GM12878 (cell line): ENCODE measurements around the gene CCDC47. TPM values are rescaled to one million over a fixed set of nuclear protein-coding genes. Genes with fewer than 3 reads are reported as not detected.

Experiments
- ATAC-seq: fragments of 200-7000 bp; cut with Tn5 transposase; 3 replicates; pipeline ENCODE4 v1.9.1; 2020; ENCODE audit warnings: mild to moderate bottlenecking, moderate library complexity
- BruUV-seq: library from RNA; stranded (reverse); fragments of 400-500 nt; replicated peaks from 2 replicates; lab custom pipeline; 2021; lab: Mats Ljungman, UMichigan
- CTCF ChIA-PET: fragments of 300-600 bp; sonication (Branson Sonifier 250); formaldehyde crosslinking; extraction: SDS; loops from one replicate; lab custom pipeline; 2021; ENCODE audit warnings: inconsistent platforms; lab: Yijun Ruan, JAX
- POLR2A ChIA-PET: fragments of 350-600 bp; formaldehyde crosslinking; extraction: SDS; loops from one replicate; lab custom pipeline; 2021; ENCODE audit warnings: inconsistent platforms; lab: Charles Lee
- RAD21 ChIA-PET: fragments of 300-600 bp; sonication (Branson Sonifier 250); formaldehyde crosslinking; loops from one replicate; lab custom pipeline; 2023; ENCODE audit warnings: antibody characterized with exemption; ENCODE audit not compliant: unreplicated experiment; lab: Charles Lee
- SMC1A ChIA-PET: fragments of 300-600 bp; sonication (Branson Sonifier 250); formaldehyde crosslinking; loops from one replicate; lab custom pipeline; 2023; ENCODE audit not compliant: unreplicated experiment, uncharacterized antibody; lab: Charles Lee
- DNase-seq: peaks from one replicate; pipeline ENCODE4 v3.0.0-alpha.2; 2011; ENCODE audit warnings: low read depth, low spot score
- FAIRE-seq: peaks from 3 replicates; lab custom pipeline; 2011; peaks lifted over from hg19 to GRCh38; lab: Jason Lieb, UNC
- H2AFZ ChIP-seq: 2 replicates; pipeline ENCODE4 v1.6.0; 2011; ENCODE audit warnings: low read depth, low read length, control low read depth; ENCODE audit not compliant: control insufficient read depth
- H3K27ac ChIP-seq: 2 replicates; pipeline ENCODE4 v1.5.1; 2011; ENCODE audit warnings: control low read depth; ENCODE audit not compliant: control insufficient read depth, insufficient read depth
- H3K27me3 ChIP-seq, 2 experiments: replicated peaks in 1 of 2; 2 replicates each; pipeline versions ENCODE4 v1.6.0 to v1.6.1; 2011; ENCODE audit warnings: low read length in 1 of 2; ENCODE audit not compliant: control insufficient read depth in 2 of 2, insufficient read depth in 2 of 2
- H3K36me3 ChIP-seq, 2 experiments: 2 replicates each; pipeline ENCODE4 v1.5.1; 2011; ENCODE audit warnings: low read length in 1 of 2; ENCODE audit not compliant: control insufficient read depth in 2 of 2, insufficient read depth in 2 of 2
- H3K4me1 ChIP-seq: 2 replicates; pipeline ENCODE4 v1.6.1; 2011; ENCODE audit warnings: mild to moderate bottlenecking, low read length, moderate library complexity, mixed read lengths; ENCODE audit not compliant: control insufficient read depth, insufficient read depth
- H3K4me2 ChIP-seq: 2 replicates; pipeline ENCODE4 v1.6.0; 2011; ENCODE audit warnings: control low read depth; ENCODE audit not compliant: control insufficient read depth, insufficient read depth
- H3K4me3 ChIP-seq: fragments of 200-600 bp; sonication (generic); 2 replicates; pipeline ENCODE4 v1.5.1; 2016
- H3K79me2 ChIP-seq: 2 replicates; pipeline ENCODE4 v1.6.0; 2011; ENCODE audit warnings: low read length; ENCODE audit not compliant: control insufficient read depth, insufficient read depth
- H3K9ac ChIP-seq: 2 replicates; pipeline ENCODE4 v1.8.0; 2011; ENCODE audit warnings: low read length, control low read depth, mixed read lengths; ENCODE audit not compliant: control insufficient read depth, insufficient read depth
- H3K9me3 ChIP-seq: replicated peaks from 3 replicates; pipeline ENCODE4 v1.5.1; 2011; ENCODE audit warnings: mild to moderate bottlenecking, low read length; ENCODE audit not compliant: control insufficient read depth, insufficient read depth
- H4K20me1 ChIP-seq: 2 replicates; pipeline ENCODE4 v1.6.0; 2011; ENCODE audit not compliant: control insufficient read depth, insufficient read depth
- EZH2 ChIP-seq: IDR thresholded peaks from 2 replicates; pipeline ENCODE4 v1.6.1; 2012; ENCODE audit warnings: low read depth, mild to moderate bottlenecking, control low read depth, inconsistent platforms, low read length, borderline replicate concordance; ENCODE audit not compliant: control insufficient read depth
- FOXM1 ChIP-seq: IDR thresholded peaks from 2 replicates; pipeline ENCODE4 v1.6.1; 2012; ENCODE audit warnings: low read depth, mild to moderate bottlenecking, inconsistent platforms, low read length, moderate library complexity
- MEF2A ChIP-seq: IDR thresholded peaks from 2 replicates; pipeline ENCODE4 v1.6.1; 2011; ENCODE audit warnings: low read depth, mild to moderate bottlenecking, low read length, moderate library complexity; ENCODE audit not compliant: insufficient read depth
- MYC ChIP-seq: IDR thresholded peaks from 2 replicates; pipeline ENCODE4 v1.6.1; 2011; ENCODE audit warnings: mild to moderate bottlenecking, low read length, moderate library complexity, inconsistent platforms; ENCODE audit not compliant: insufficient read depth, insufficient replicate concordance, insufficient read length, severe bottlenecking
- NBN ChIP-seq: fragments of 450-650 bp; IDR thresholded peaks from 2 replicates; pipeline ENCODE4 v1.6.1; 2016
- POLR2A ChIP-seq: IDR thresholded peaks from 2 replicates; pipeline ENCODE4 v1.6.1; 2011; ENCODE audit warnings: low read depth, mild to moderate bottlenecking, low read length
- POLR2AphosphoS2 ChIP-seq: IDR thresholded peaks from 2 replicates; pipeline ENCODE4 v1.6.1; 2011; ENCODE audit warnings: low read depth, mild to moderate bottlenecking, low read length, improper control_type of control experiment, moderate library complexity
- TCF3 ChIP-seq: IDR thresholded peaks from 2 replicates; pipeline ENCODE4 v1.6.1; 2012; ENCODE audit warnings: low read depth, mild to moderate bottlenecking, low read length, borderline replicate concordance; ENCODE audit not compliant: insufficient read depth
- WRNIP1 ChIP-seq: IDR thresholded peaks from 2 replicates; pipeline ENCODE4 v1.6.1; 2011; ENCODE audit warnings: low read depth, low read length, improper control_type of control experiment, borderline replicate concordance
- WGBS: methylation state at CpG from one replicate; pipeline ENCODE4 v1.1.6; 2016; ENCODE audit warnings: low lambda C conversion rate; ENCODE audit not compliant: insufficient replicate concordance, insufficient coverage; ENCODE audit errors: missing lambda C conversion rate; 5-methylcytosine and 5-hydroxymethylcytosine counted together
- in situ Hi-C: fragments of 300-500 bp; cut with MboI; formaldehyde crosslinking; loops from 9 replicates; pipeline ENCODE4 v1.14.3; 2018; ENCODE audit warnings: mixed read lengths
- intact Hi-C: fragments of 100-400 bp; cut with micrococcal nuclease; formaldehyde crosslinking; loops from one replicate; pipeline ENCODE4 v1.14.2; 2022; ENCODE audit not compliant: unreplicated experiment
- polyA plus RNA-seq, 11 experiments: library from polyadenylated mRNA; depleted of rRNA in 4 of 11; unstranded in 6 of 11; stranded (reverse) in 5 of 11; fragments of >200 nt; fragmentation: Nextera tagmentation in 4 of 11; fragmentation: Illumina TruSeq in 1 of 11; extraction: Ambion mirVana in 4 of 11; extraction: Trizol in 1 of 11; gene quantifications; 1 replicate in 1 of 11; 2 replicates in 10 of 11; pipeline versions ENCODE4 v1.2.1 to v1.2.3, GENCODE V29; 2011 to 2016; ENCODE audit warnings: inconsistent platforms in 2 of 11, missing spikeins in 2 of 11, low read depth in 1 of 11
- total RNA-seq, 4 experiments: library from RNA; depleted of rRNA in 3 of 4; stranded (reverse); fragments of >200 nt in 3 of 4; fragmentation: Illumina TruSeq in 1 of 4; extraction: Trizol in 1 of 4; gene quantifications; 2 replicates each; pipeline versions ENCODE4 v1.2.1 to v1.2.3, GENCODE V29; 2013 to 2021
- TF ChIP-seq, protein P1 (sequence below): IDR thresholded peaks from 2 replicates; pipeline ENCODE4 v1.6.1; 2011; ENCODE audit warnings: low read depth, mild to moderate bottlenecking, low read length, moderate library complexity, borderline replicate concordance; ENCODE audit errors: extremely low read depth

The CCDC47 gene
- total and polyA plus RNA-seq, 10 of the 15 experiments (the other 5 are each of a cell fraction or from before 2014, with no cell fraction given), result 13.6 to 81.4 (median 58.9) TPM

- Histone ChIP-seq H3K4me3 (no peak overlapping the region), H3K27ac (no peak overlapping the region), H4K20me1 (no peaks in the 10 kb centered on the region; the same call in 1 of the 2 replicates), H3K79me2 (peaks cover 21% of the 10 kb centered on the region), H3K9me3 (no peaks in the 10 kb centered on the region), H3K27me3 (no peaks in the 10 kb centered on the region), H3K4me2 (no peak overlapping the region), H2AFZ (no peak overlapping the region), H3K36me3 (peaks cover 20 to 40% of the 10 kb centered on the region in 2 experiments), H3K4me1 (peaks cover 7% of the 10 kb centered on the region), H3K9ac (no peak overlapping the region)
- in situ Hi-C loops, result no loop called here
- TF ChIP-seq MEF2A, result no peak
- no peak for TF ChIP-seq MYC
- no peak for TF ChIP-seq NBN
- peak; percentile 17; the same call in 1 of the 2 replicates for TF ChIP-seq POLR2A
- peak; percentile 30; the same call in 1 of the 2 replicates for TF ChIP-seq POLR2AphosphoS2
- FAIRE-seq (no peak), DNase-seq (no peak), ATAC-seq (no peak)
- SMC1A ChIA-PET, result no interaction called here
- intact Hi-C loops, result no loop called here
- POLR2A ChIA-PET, result no interaction called here
- no TSS peak for BruUV-seq
- CTCF ChIA-PET, result no interaction called here
- RAD21 ChIA-PET, result no interaction called here
Measured at GRCh38 chr17:63822537-63822936, 49.1 kb upstream of the CCDC47 start.

GRCh38 chr17:63821804-63822203 is 48.4 kb upstream of the CCDC47 start:
- CTCF ChIA-PET, result interaction anchor here (1.2 kb wide), 1 partner anchor 123 kb away, joined by 3 read pairs; no protein-coding TSS in a partner anchor
- BruUV-seq, result no TSS peak
- ATAC-seq (no peak; the same call in 2 of the 3 replicates), FAIRE-seq (no peak), DNase-seq (no peak)
- SMC1A ChIA-PET, result no interaction called here
- H3K79me2 ChIP-seq, result peaks cover 18% of the 10 kb centered on the region
- POLR2A ChIA-PET, result interaction anchor here (0.7 kb wide), 1 partner anchor 38 kb away, joined by 3 read pairs; no protein-coding TSS in a partner anchor
- no peak overlapping the region for H3K9ac ChIP-seq
- intact Hi-C loops, result no loop called here
- in situ Hi-C loops, result no loop called here
- WGBS, result 43% methylated on average over 6 of the region's 6 CpGs
- no peak overlapping the region for H2AFZ ChIP-seq
- no peak for TF ChIP-seq WRNIP1
- TF ChIP-seq, protein P1, sequence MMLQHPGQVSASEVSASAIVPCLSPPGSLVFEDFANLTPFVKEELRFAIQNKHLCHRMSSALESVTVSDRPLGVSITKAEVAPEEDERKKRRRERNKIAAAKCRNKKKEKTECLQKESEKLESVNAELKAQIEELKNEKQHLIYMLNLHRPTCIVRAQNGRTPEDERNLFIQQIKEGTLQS, result no peak
- no peak for TF ChIP-seq EZH2
- no peak for TF ChIP-seq FOXM1
- TF ChIP-seq TCF3, result no peak
- no peak overlapping the region for H3K4me3 ChIP-seq
- H3K27me3 ChIP-seq, result no peaks in the 10 kb centered on the region
- H4K20me1 ChIP-seq, result no peaks in the 10 kb centered on the region; the same call in 1 of the 2 replicates
- RAD21 ChIA-PET, result no interaction called here
- H3K4me1 ChIP-seq, result peaks cover 7% of the 10 kb centered on the region
- H3K4me2 ChIP-seq, result no peak overlapping the region
- H3K27ac ChIP-seq, result no peak overlapping the region
- H3K36me3 ChIP-seq, result peaks cover 26 to 41% of the 10 kb centered on the region in 2 experiments
- H3K9me3 ChIP-seq, result no peaks in the 10 kb centered on the region
